Gastrocnemius medialis (tissue), 4 donors: ENCODE measurements around the gene BASP1.

Experiments
- POLR2A ChIP-seq, 2 donors: fragments of 450-650 bp; IDR thresholded peaks; one replicate each; pipeline ENCODE4 v1.6.1; 2017; ENCODE audit warnings: antibody characterized with exemption in 2 of 2, mild to moderate bottlenecking in 2 of 2, moderate library complexity in 2 of 2
- TF ChIP-seq, protein P1 (sequence below), 5 experiments: fragments of 450-650 bp in 3 of 5; fragments of 200-600 bp in 2 of 5; sonication (generic) in 2 of 5; IDR thresholded peaks in 4 of 5; conservative IDR thresholded peaks in 1 of 5; 1 replicate in 4 of 5; 2 replicates in 1 of 5; pipeline ENCODE4 v1.5.1; 2016 to 2019; ENCODE audit warnings: antibody characterized with exemption in 5 of 5, mild to moderate bottlenecking in 3 of 5, moderate library complexity in 3 of 5

DNA sequence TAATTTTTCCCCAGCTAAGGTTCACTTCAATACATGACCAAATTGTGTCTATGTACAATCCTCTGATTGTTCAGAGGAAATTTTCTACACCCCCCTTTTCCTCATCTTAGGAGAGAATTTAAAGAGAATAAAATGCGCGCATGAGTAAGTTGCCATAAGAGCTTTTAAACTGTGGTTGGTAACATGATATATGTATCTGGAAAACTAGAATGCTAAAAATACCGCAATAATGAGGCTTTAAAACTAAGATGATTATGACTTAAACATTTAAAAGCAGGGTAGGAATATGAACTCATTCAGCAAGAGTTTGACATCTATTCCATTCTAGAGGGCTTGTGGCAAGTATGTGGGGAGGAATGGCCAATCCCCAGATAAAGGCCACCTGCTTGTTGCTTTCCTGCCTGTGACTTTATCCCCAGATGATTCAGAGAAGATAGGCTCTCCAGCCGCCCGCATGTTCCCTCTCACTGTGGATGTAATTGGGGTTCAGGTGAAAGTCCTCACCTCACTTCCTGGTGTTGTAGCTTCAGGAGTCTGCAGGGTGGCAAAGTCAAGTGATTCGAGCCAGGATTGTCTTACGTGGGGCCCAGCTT is 26.5 kb upstream of the BASP1 start:
- TF ChIP-seq POLR2A (IDR thresholded peaks at IDR 0.05) = no peak
- TF ChIP-seq, protein P1, sequence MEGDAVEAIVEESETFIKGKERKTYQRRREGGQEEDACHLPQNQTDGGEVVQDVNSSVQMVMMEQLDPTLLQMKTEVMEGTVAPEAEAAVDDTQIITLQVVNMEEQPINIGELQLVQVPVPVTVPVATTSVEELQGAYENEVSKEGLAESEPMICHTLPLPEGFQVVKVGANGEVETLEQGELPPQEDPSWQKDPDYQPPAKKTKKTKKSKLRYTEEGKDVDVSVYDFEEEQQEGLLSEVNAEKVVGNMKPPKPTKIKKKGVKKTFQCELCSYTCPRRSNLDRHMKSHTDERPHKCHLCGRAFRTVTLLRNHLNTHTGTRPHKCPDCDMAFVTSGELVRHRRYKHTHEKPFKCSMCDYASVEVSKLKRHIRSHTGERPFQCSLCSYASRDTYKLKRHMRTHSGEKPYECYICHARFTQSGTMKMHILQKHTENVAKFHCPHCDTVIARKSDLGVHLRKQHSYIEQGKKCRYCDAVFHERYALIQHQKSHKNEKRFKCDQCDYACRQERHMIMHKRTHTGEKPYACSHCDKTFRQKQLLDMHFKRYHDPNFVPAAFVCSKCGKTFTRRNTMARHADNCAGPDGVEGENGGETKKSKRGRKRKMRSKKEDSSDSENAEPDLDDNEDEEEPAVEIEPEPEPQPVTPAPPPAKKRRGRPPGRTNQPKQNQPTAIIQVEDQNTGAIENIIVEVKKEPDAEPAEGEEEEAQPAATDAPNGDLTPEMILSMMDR (IDR thresholded peaks at IDR 0.05 in 4 of 5, conservative IDR thresholded peaks at IDR 0.05 in 1 of 5) = no peak
